Measurements from ENCODE around the gene ABCC9. TPM values are rescaled to one million over a fixed set of nuclear protein-coding genes. Genes with fewer than 3 reads are reported as not detected.
"Not testable (repeated sequence)": the region's sequence is repeated elsewhere in the genome, so short reads cannot be mapped to it uniquely, and the experiment has no call there.

Gene ABCC9
- total and polyA plus RNA-seq, 9 donors, result 4.9 to 54.8 (median 19.0) TPM

DNA sequence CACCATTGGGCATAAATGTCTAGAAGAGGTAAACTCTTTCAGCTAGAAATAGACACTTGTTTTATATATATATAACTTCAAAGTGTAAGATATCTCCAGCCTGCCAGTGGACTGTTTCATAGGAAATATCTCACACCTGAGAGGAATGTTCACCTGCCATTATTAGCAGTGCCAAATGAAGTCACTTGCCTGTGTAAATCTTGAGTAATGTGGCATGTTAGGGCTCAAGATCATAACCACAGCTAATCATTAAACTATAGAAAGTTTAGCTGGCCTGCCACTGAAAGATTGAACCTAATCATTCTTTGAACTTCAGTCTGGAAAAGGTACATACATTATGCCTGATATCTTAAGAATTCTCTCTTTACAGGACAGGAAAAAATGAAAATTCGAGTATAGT, 141.2 kb downstream of the ABCC9 start:
- intact Hi-C loops (cut with DNase I), result no loop called here
- no peak for DNase-seq
- no peak overlapping the region for H3K27ac ChIP-seq
- 59 to 66% (median 65%) methylated on average over 1 of the region's 1 CpG for WGBS, 3 donors
- TF ChIP-seq CTCF (IDR thresholded peaks at IDR 0.05) (no peak), EP300 (IDR thresholded peaks at IDR 0.05) (no peak), POLR2A (IDR thresholded peaks at IDR 0.05) (no peak)
- H3K9me3 ChIP-seq, result no peaks in the 10 kb centered on the region
- no peak overlapping the region for H3K4me3 ChIP-seq
- no peaks in the 10 kb centered on the region for H3K4me1 ChIP-seq (ENCODE audit: insufficient read depth)
- H3K27me3 ChIP-seq, result no peaks in the 10 kb centered on the region
- no peaks in the 10 kb centered on the region for H3K36me3 ChIP-seq

DNA sequence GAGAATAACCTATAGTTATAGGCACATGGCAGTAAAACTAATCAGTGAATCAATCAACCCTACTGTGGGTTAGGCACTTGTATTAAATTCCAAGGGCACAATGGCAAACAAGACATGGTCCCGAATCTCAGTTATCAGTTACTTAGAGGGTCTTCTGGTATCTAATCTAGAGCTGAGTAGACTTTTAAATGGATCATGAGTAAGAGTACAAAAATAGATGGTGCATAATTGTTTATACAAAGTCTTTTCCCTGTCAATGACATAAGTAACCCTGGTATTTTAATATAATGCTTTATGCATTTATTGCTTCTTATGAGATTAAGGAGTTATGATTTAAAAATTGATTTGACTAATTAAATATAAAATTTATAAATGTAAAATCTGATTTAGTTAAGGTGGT, 143.7 kb downstream of the ABCC9 start:
- WGBS, 3 donors, result 82 to 91% (median 90%) methylated on average over 1 of the region's 1 CpG
- intact Hi-C loops (cut with DNase I), result no loop called here
- Histone ChIP-seq H3K27me3 (no peaks in the 10 kb centered on the region), H3K27ac (no peak overlapping the region), H3K9me3 (no peaks in the 10 kb centered on the region), H3K4me3 (no peak overlapping the region), H3K4me1 (ENCODE audit: insufficient read depth) (no peaks in the 10 kb centered on the region), H3K36me3 (no peaks in the 10 kb centered on the region)
- DNase-seq, result no peak
- TF ChIP-seq CTCF (IDR thresholded peaks at IDR 0.05), result no peak
- no peak for TF ChIP-seq POLR2A (IDR thresholded peaks at IDR 0.05)
- TF ChIP-seq EP300 (IDR thresholded peaks at IDR 0.05), result no peak

DNA sequence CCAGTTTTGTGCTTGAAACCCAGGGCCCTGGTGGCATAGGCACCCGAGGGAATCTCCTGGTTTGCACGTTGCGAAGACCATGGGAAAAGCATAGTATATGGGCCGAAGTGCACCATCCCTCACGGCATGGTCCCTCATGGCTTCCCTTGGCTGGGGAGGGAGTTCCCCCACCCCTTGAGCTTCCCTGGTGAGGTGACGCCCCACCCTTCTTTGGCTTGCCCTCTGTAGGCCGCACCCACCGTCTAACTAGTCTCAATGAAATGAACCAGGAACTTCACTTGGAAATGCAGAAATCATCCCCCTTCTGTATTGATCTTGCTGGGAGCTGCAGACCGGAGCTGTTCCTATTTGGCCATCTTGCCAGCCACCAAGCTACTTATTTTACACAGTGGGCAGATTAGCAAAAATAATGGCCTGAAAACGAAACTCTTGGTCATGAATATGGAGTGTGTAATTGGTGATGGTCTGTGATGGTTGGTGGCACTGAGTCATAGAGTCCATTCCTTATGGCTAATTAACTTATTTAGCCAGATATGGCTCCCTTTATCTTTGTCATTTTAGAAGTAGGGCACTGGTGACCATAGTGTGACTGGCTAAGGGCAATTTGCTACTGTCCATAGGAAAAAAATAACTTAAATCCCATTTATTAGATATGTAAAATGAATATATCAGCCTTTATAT, 145.4 kb downstream of the ABCC9 start:
- Histone ChIP-seq H3K9me3 (no peaks in the 10 kb centered on the region), H3K27ac (no peak overlapping the region), H3K4me3 (no peak overlapping the region), H3K4me1 (ENCODE audit: insufficient read depth) (no peaks in the 10 kb centered on the region), H3K36me3 (no peaks in the 10 kb centered on the region), H3K27me3 (no peaks in the 10 kb centered on the region)
- TF ChIP-seq EP300 (IDR thresholded peaks at IDR 0.05) (no peak), CTCF (IDR thresholded peaks at IDR 0.05) (no peak), POLR2A (IDR thresholded peaks at IDR 0.05) (no peak)
- WGBS, 3 donors, result 91 to 96% (median 94%) methylated on average over 10 of the region's 10 CpGs
- intact Hi-C loops (cut with DNase I), result no loop called here
- no peak for DNase-seq

DNA sequence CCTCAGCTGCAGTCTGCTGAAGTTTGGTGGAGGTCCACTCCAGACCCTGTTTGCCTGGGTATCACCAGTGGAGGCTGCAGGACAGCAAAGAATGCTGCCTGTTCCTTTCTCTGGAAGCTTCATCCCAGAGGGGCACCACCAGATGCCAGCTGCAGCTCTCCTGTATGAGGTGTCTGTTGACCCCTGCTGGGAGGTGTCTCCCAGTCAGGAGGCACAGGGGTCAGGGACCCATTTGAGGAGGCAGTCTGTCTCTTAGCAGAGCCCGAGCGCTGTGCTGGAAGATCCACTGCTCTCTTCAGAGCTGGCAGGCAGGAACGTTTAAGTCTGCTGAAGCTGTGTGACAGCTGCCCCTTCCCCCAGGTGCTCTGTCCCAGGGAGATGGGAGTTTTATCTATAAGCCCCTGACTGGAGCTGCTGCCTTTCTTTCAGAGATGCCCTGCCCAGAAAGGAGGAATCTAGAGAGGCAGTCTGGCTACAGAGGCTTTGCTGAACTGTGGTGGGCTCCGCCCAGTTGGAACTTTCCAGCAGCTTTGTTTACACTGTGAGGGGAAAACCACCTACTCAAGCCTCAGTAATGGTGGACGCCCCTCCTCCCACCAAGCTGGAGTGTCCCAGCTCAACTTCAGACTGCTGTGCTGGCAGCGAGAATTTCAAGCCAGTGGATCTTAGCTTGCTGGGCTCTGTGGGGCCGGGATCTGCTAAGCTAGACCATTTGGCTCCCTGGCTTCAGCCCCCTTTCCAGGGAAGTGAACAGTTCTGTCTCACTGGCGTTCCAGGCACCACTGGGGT, 146.2 kb downstream of the ABCC9 start:
- H3K36me3 ChIP-seq; H3K27ac ChIP-seq; H3K4me3 ChIP-seq; H3K9me3 ChIP-seq; DNase-seq; intact Hi-C loops (cut with DNase I); H3K4me1 ChIP-seq (ENCODE audit: insufficient read depth); H3K27me3 ChIP-seq: not testable (repeated sequence)
- WGBS, 3 donors, result 83 to 87% (median 87%) methylated on average over 8 of the region's 8 CpGs

DNA sequence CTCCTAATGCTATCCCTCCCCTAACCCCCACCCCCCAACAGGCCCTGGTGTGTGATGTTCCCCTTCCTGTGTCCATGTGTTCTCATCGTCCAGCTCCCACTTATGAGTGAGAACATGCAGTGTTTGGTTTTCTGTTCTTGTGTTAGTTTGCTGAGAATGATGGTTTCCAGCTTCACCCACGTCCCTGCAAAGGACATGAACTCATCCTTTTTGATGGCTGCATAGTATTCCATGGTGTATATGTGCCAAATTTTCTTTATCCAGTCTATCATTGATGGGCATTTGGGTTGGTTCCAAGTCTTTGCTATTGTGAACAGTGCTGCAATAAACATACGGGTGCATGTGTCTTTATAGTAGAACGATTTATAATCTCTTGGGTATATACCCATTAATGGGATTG, 151.5 kb downstream of the ABCC9 start:
- H3K4me1 ChIP-seq (ENCODE audit: insufficient read depth); H3K4me3 ChIP-seq; H3K9me3 ChIP-seq; H3K27me3 ChIP-seq; H3K36me3 ChIP-seq; DNase-seq; H3K27ac ChIP-seq; intact Hi-C loops (cut with DNase I): not testable (repeated sequence)
- WGBS, 3 donors, result 92 to 96% (median 93%) methylated on average over 4 of the region's 4 CpGs

All from ovary (tissue), 9 donors.